Endothelial cell of umbilical vein (primary cell): ENCODE measurements around the gene GHRHR. TPM values are rescaled to one million over a fixed set of nuclear protein-coding genes. Genes with fewer than 3 reads are reported as not detected.

Experiments
- BruUV-seq: library from RNA; stranded (reverse); fragments of 400-500 nt; replicated peaks from 2 replicates; lab custom pipeline; 2021; lab: Mats Ljungman, UMichigan
- CTCF ChIA-PET: fragments of 300-600, 350-600 bp; sonication (Branson Sonifier 250); formaldehyde crosslinking; loops from one replicate; lab custom pipeline; 2021; ENCODE audit warnings: antibody characterized with exemption, inconsistent platforms; lab: Charles Lee
- POLR2A ChIA-PET: fragments of 300-600, 350-600 bp; sonication (Branson Sonifier 250); formaldehyde crosslinking; loops from one replicate; lab custom pipeline; 2021; ENCODE audit warnings: antibody characterized with exemption, inconsistent platforms; lab: Charles Lee
- DNase-seq: peaks from one replicate; pipeline ENCODE4 v3.0.0-alpha.2; 2011; ENCODE audit warnings: low read depth, low spot score
- FAIRE-seq: peaks from 2 replicates; lab custom pipeline; 2011; peaks lifted over from hg19 to GRCh38; lab: Jason Lieb, UNC
- H2AFZ ChIP-seq: 2 replicates; pipeline ENCODE4 v1.6.0; 2012; ENCODE audit warnings: low read depth, low read length, control low read depth, inconsistent platforms
- H3K27ac ChIP-seq: 2 replicates; pipeline ENCODE4 v1.5.1; 2011; ENCODE audit warnings: low read depth, mild to moderate bottlenecking, control low read depth, low read length, moderate library complexity; ENCODE audit not compliant: insufficient read depth
- H3K27me3 ChIP-seq, 2 experiments: 2 replicates each; pipeline versions ENCODE4 v1.6.0 to v1.6.1; 2011; ENCODE audit warnings: low read length in 2 of 2, mixed read lengths in 1 of 2; ENCODE audit not compliant: control insufficient read depth in 2 of 2, insufficient read depth in 2 of 2
- H3K36me3 ChIP-seq, 2 experiments: 2 replicates in 1 of 2; 3 replicates in 1 of 2; pipeline ENCODE4 v1.5.1; 2011; ENCODE audit warnings: low read length in 2 of 2, mild to moderate bottlenecking in 1 of 2, moderate library complexity in 1 of 2; ENCODE audit not compliant: control insufficient read depth in 2 of 2, insufficient read depth in 2 of 2; ENCODE audit errors: extremely low read depth in 1 of 2
- H3K4me1 ChIP-seq: 3 replicates; pipeline ENCODE4 v1.5.1; 2011; ENCODE audit warnings: mild to moderate bottlenecking, low read length; ENCODE audit not compliant: control insufficient read depth, insufficient read depth; ENCODE audit errors: extremely low read depth
- H3K4me2 ChIP-seq: 2 replicates; pipeline ENCODE4 v1.6.1; 2011; ENCODE audit warnings: low read length, control low read depth, mixed read lengths; ENCODE audit not compliant: insufficient read depth
- H3K4me3 ChIP-seq, 3 experiments: fragments of 200-600 bp in 1 of 3; sonication (generic), shearing (Covaris generic) in 1 of 3; replicated peaks in 1 of 3; 2 replicates each; pipeline ENCODE4 v1.5.1; 2011 to 2016; ENCODE audit warnings: control low read depth in 3 of 3, low read length in 3 of 3, mild to moderate bottlenecking in 2 of 3, inconsistent platforms in 1 of 3, low read depth in 1 of 3, moderate library complexity in 1 of 3; ENCODE audit not compliant: insufficient read depth in 1 of 3
- H3K79me2 ChIP-seq: 2 replicates; pipeline ENCODE4 v1.6.0; 2012; ENCODE audit warnings: low read length, inconsistent platforms; ENCODE audit not compliant: control insufficient read depth, insufficient read depth
- H3K9ac ChIP-seq: replicated peaks from 2 replicates; pipeline ENCODE3; 2011; ENCODE audit warnings: low read length, control low read depth; ENCODE audit not compliant: insufficient read depth; ENCODE audit errors: extremely low read depth
- H3K9me1 ChIP-seq: replicated peaks from 3 replicates; pipeline ENCODE4 v1.6.0; 2011; ENCODE audit warnings: mild to moderate bottlenecking, low read length; ENCODE audit not compliant: control insufficient read depth, insufficient read depth; ENCODE audit errors: extremely low read depth
- H3K9me3 ChIP-seq: replicated peaks from 2 replicates; pipeline ENCODE4 v1.5.1; 2012; ENCODE audit warnings: low read length, inconsistent platforms; ENCODE audit not compliant: control insufficient read depth, insufficient read depth
- H4K20me1 ChIP-seq: replicated peaks from 2 replicates; pipeline ENCODE3; 2011; ENCODE audit warnings: mild to moderate bottlenecking, low read length; ENCODE audit not compliant: control insufficient read depth, insufficient read depth; ENCODE audit errors: extremely low read depth
- CTCF ChIP-seq, 2 donors: IDR thresholded peaks; 1 replicate in 1 of 2; 2 replicates in 1 of 2; pipeline ENCODE4 v1.5.1; 2011; ENCODE audit warnings: low read length in 2 of 2, mild to moderate bottlenecking in 2 of 2, moderate library complexity in 2 of 2, control low read depth in 1 of 2, inconsistent platforms in 1 of 2, low read depth in 1 of 2; ENCODE audit not compliant: insufficient read depth in 1 of 2; ENCODE audit errors: extremely low read depth in 1 of 2
- EZH2 ChIP-seq: IDR thresholded peaks from 2 replicates; pipeline ENCODE4 v1.6.1; 2012; ENCODE audit warnings: borderline replicate concordance, low read depth, mild to moderate bottlenecking, moderate library complexity, low read length, inconsistent platforms; ENCODE audit not compliant: severe bottlenecking
- FOS ChIP-seq: IDR thresholded peaks from 2 replicates; pipeline ENCODE4 v1.6.1; 2011; ENCODE audit warnings: mild to moderate bottlenecking, low read length, moderate library complexity, borderline replicate concordance; ENCODE audit not compliant: insufficient read depth
- GATA2 ChIP-seq: IDR thresholded peaks from 2 replicates; pipeline ENCODE4 v1.7.0; 2011; ENCODE audit warnings: low read depth, mild to moderate bottlenecking, moderate library complexity, mixed read lengths, low read length; ENCODE audit not compliant: insufficient read length, insufficient read depth
- JUN ChIP-seq: IDR thresholded peaks from 2 replicates; pipeline ENCODE4 v1.6.1; 2011; ENCODE audit warnings: borderline replicate concordance, low read depth; ENCODE audit not compliant: insufficient read length, insufficient read depth
- MAX ChIP-seq: IDR thresholded peaks from 2 replicates; pipeline ENCODE4 v1.6.1; 2011; ENCODE audit not compliant: insufficient read depth, insufficient read length
- MYC ChIP-seq: IDR thresholded peaks from one replicate; pipeline ENCODE4 v1.6.1; 2011; ENCODE audit warnings: mild to moderate bottlenecking, low read depth, low read length
- POLR2A ChIP-seq: IDR thresholded peaks from 2 replicates; pipeline ENCODE4 v1.6.1; 2012; ENCODE audit warnings: low read depth, mild to moderate bottlenecking, control low read depth, low read length
- POLR2AphosphoS5 ChIP-seq: IDR thresholded peaks from 2 replicates; pipeline ENCODE4 v1.6.1; 2012; ENCODE audit warnings: low read depth, mild to moderate bottlenecking, control low read depth, low read length, moderate library complexity; ENCODE audit not compliant: insufficient read depth
- dilution Hi-C: fragments of 300-500 bp; cut with MboI; formaldehyde crosslinking; loops from one replicate; pipeline ENCODE4 v1.15.0; 2019; ENCODE audit warnings: low sequenced_read_pairs; ENCODE audit not compliant: extremely low pct_ligation_motif_present
- intact Hi-C: fragments of 100-400 bp; cut with micrococcal nuclease; formaldehyde crosslinking; loops from one replicate; pipeline ENCODE4 v1.10.0; 2022
- polyA plus RNA-seq, 4 experiments: library from polyadenylated mRNA; depleted of rRNA in 3 of 4; stranded (reverse) in 3 of 4; unstranded in 1 of 4; fragments of >200 nt; gene quantifications; 2 replicates each; pipeline versions ENCODE4 v1.2.1 to v1.2.3, GENCODE V29; 2011 to 2012; ENCODE audit warnings: missing spikeins in 1 of 4
- total RNA-seq: library from RNA; stranded (reverse); gene quantifications from 2 replicates; pipeline ENCODE4 v1.2.3, GENCODE V29; 2021

The GHRHR gene
- total and polyA plus RNA-seq, 2 donors (not counting 3 experiments of a cell fraction or from before 2014, with no cell fraction given): not detected

GRCh38 chr7:30992414-30992813, 28.7 kb downstream of the GHRHR start:
- FAIRE-seq: no peak

More at GRCh38 chr7:30992414-30992813, 28.7 kb downstream of the GHRHR start:
- POLR2A ChIA-PET: no interaction called here
- H3K27ac ChIP-seq: no peak overlapping the region
- H3K9ac ChIP-seq: no peak overlapping the region
- CTCF ChIA-PET: interaction anchor here (3.6 to 18.6 kb wide), 2 partner anchors 8 to 132 kb away, joined by 28 to 1079 read pairs; no protein-coding TSS in a partner anchor
- H3K27me3 ChIP-seq: no peaks in the 10 kb centered on the region
- BruUV-seq: no TSS peak
- H4K20me1 ChIP-seq: no peaks in the 10 kb centered on the region
- H3K4me1 ChIP-seq: no peaks in the 10 kb centered on the region
- no peak for DNase-seq
- no peak overlapping the region for H2AFZ ChIP-seq
- no peak overlapping the region for H3K4me3 ChIP-seq
- dilution Hi-C loops (no loop called here), intact Hi-C loops (no loop called here)
- H3K4me2 ChIP-seq: no peak overlapping the region
- H3K9me1 ChIP-seq: no peaks in the 10 kb centered on the region
- H3K36me3 ChIP-seq: no peaks in the 10 kb centered on the region
- H3K79me2 ChIP-seq: no peaks in the 10 kb centered on the region
- H3K9me3 ChIP-seq: no peaks in the 10 kb centered on the region
- TF ChIP-seq POLR2A (no peak), EZH2 (no peak), MAX (no peak), GATA2 (no peak), MYC (no peak), FOS (no peak), JUN (no peak), CTCF (IDR thresholded peaks at IDR 0.05; ENCODE audit: extremely low read depth in 1 of 2, insufficient read depth in 1 of 2, low read depth in 1 of 2, low read length in 2 of 2) (no peak), POLR2AphosphoS5 (no peak)
